Testis (tissue), 3 donors: ENCODE results near the gene THAP3. TPM values are rescaled to one million over a fixed set of nuclear protein-coding genes. Genes with fewer than 3 reads are reported as not detected.

Source experiments
- DNase-seq: peaks from one replicate; pipeline ENCODE4 v3.0.0-alpha.2; 2019
- H3K27ac ChIP-seq, 2 donors: fragments of 200-600 bp; sonication (generic); one replicate each; pipeline ENCODE4 v1.5.1; 2019
- H3K27me3 ChIP-seq: fragments of 200-600 bp; sonication (generic); one replicate; pipeline ENCODE4 v1.5.1; 2019
- H3K36me3 ChIP-seq: fragments of 200-600 bp; sonication (generic); one replicate; pipeline ENCODE4 v1.5.1; 2017; ENCODE audit warnings: low read depth; ENCODE audit errors: missing control alignments
- H3K4me1 ChIP-seq: fragments of 200-600 bp; sonication (generic); one replicate; pipeline ENCODE4 v1.5.1; 2019
- H3K4me3 ChIP-seq, 2 donors: fragments of 200-600 bp; sonication (generic); one replicate each; pipeline ENCODE4 v1.5.1; 2017 to 2019
- H3K9me3 ChIP-seq: fragments of 200-600 bp; sonication (generic); one replicate; pipeline ENCODE4 v1.5.1; 2017
- CTCF ChIP-seq, 3 experiments: fragments of 450-650 bp in 2 of 3; fragments of 200-600 bp in 1 of 3; sonication (generic) in 1 of 3; IDR thresholded peaks; one replicate each; pipeline ENCODE4 v1.5.1; 2016 to 2019; ENCODE audit warnings: antibody characterized with exemption in 3 of 3, mild to moderate bottlenecking in 2 of 3, moderate library complexity in 1 of 3
- POLR2A ChIP-seq: fragments of 450-650 bp; IDR thresholded peaks from one replicate; pipeline ENCODE4 v1.6.1; 2017; ENCODE audit warnings: antibody characterized with exemption, mild to moderate bottlenecking, moderate library complexity
- WGBS, 2 donors: methylation state at CpG; one replicate each; pipeline ENCODE4 v1.1.5; 2018; 5-methylcytosine and 5-hydroxymethylcytosine counted together
- intact Hi-C: fragments of 100-400 bp; cut with DNase I; formaldehyde crosslinking; loops from one replicate; pipeline ENCODE4 v1.15.1; 2023; ENCODE audit warnings: low total_unique reads
- polyA plus RNA-seq: library from polyadenylated mRNA; stranded (reverse); fragments of 350-450 nt; fragmentation: Illumina TruSeq; extraction: RNeasy Lipid Tissue Mini Kit (QIAGEN cat#74804); gene quantifications from one replicate; pipeline ENCODE4 v1.2.3, GENCODE V29; 2014; ENCODE audit warnings: low read depth, low replicate concordance; ENCODE audit not compliant: insufficient read depth
- total RNA-seq, 2 donors: library from RNA; depleted of rRNA; stranded (reverse); fragments of >200 nt; gene quantifications; one replicate each; pipeline ENCODE4 v1.2.3, GENCODE V29; 2016

The THAP3 gene
- total and polyA plus RNA-seq, 3 donors from 2014 or later, result 28.7 to 41.9 (median 38.6) TPM

DNA sequence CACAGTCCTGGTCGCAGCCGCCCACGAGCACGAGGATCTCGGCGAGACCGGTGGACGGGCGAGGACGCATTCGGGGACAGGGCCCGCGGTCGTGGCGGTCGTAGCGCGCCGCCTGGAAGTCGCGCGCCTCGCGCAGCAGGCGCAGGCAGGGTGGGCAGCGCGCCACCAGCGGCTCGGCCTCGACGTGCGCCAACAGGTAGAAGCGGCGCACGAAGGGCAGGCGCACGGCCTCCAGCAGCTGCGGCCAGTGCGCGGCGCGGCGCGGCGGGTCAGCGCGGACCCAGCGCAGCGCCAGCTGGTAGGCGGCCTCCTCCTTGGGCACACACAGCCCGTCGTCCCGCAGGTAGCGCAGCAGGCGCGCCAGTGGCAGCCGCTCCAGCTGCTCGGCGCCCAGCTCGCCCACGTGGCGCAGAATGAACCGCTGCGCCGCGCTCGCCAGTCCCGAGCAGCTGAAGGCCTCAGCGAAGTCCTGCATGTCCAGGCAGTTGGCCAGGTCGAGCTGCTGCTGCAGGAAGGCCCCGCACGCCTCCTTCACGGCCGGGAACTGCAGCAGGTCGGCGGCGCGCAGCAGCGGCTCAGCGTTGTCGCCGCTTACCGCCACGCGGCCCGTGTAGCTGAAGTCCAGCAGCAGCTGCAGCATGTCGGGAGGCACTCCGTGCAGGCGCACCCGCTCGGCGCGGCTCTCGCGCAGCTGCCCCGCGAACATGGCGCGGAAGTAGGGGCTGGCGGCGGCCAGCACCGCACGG lies 22.6 kb upstream of the THAP3 start:
- DNase-seq, result no peak
- 0% methylated on average over 5 to 39 of the region's 103 CpGs for WGBS, 2 donors
- TF ChIP-seq CTCF (IDR thresholded peaks at IDR 0.05), result no peak
- Histone ChIP-seq H3K4me3 (peak overlapping the region; percentile 96), H3K4me1 (peaks cover 43% of the 10 kb centered on the region), H3K27me3 (no peaks in the 10 kb centered on the region), H3K9me3 (no peaks in the 10 kb centered on the region), H3K27ac (peak overlapping the region; percentile 97 to 99), H3K36me3 (no peaks in the 10 kb centered on the region)
- intact Hi-C loops, result no loop called here

DNA sequence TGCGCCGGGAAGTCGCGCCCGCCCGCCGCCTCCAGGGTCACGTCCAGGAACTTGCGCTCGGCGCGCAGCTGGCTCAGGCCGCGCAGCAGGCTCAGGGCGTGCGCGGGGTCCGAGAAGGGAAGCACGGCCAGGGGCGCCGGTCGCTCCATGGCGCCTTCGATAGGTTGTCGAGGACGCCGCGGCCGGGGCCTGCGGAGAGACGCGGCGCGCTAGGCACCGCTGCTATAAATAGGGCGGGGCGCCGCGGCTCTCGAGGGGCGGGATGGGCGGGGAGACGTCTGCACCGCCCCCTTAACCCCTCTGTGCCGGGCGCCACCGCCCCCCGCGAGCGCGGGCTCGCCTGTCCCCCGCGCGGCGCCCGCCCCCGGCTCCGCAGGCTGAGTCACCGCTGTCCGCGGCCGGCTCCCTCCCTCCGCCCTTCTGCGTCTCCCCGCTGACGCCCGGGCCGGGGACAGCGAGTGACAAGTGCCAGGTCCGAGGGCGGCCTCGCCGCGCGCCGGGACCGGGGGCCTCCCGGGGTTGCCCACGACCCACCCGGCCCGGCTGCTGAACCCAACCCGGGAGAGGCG lies 21.9 kb upstream of the THAP3 start, which contains the start of gene KLHL21:
TSS of gene KLHL21 (minus strand) at position 201 of the 569 bp plus-strand sequence. CDS start at position 149, 52 bp downstream.
- H3K4me1 ChIP-seq, result peaks cover 37% of the 10 kb centered on the region
- intact Hi-C loops, result no loop called here

DNA sequence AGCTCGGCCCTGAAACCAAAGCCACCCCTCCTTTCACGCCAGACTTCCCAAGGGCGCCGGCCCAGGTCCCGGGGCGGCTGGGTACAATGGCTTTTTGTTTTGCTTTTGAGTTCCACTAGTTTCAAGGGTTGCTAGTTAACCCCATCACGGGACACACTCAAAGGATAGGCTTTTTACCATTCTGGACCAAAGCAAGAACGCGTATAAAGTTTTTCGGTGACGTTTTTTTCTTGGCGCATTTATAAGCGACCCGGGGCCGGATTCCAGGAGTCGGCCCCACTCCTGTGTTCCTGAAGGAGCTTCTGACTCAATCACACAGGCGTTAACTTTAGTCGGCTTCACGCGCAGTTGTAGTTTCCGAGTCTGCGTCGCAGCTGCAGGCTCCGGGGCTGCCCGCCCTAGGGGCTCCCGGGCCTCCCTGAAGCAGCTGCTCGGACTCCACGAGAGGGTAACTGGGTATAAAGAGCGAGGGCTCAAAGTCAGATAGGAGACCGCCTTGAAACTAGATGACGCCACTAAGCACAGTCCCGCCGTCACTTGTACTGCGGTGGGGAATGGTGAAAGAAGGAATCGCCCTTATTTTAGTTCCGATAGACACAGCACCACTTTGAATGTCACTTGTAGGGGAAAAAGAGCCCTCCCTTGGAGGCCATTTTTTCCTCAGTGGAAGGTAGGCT lies 21.3 kb upstream of the THAP3 start:
- Histone ChIP-seq H3K27ac (peak overlapping the region; percentile 97 to 99), H3K4me3 (peak overlapping the region; percentile 96), H3K27me3 (no peaks in the 10 kb centered on the region), H3K9me3 (no peaks in the 10 kb centered on the region), H3K36me3 (no peaks in the 10 kb centered on the region), H3K4me1 (peaks cover 36% of the 10 kb centered on the region)
- no peak for DNase-seq
- intact Hi-C loops, result no loop called here
- WGBS, 2 donors, result 0% methylated on average over 25 to 36 of the region's 36 CpGs
- TF ChIP-seq CTCF (IDR thresholded peaks at IDR 0.05), result no peak

More for the DNA sequence above, 21.9 kb upstream of the THAP3 start, which contains the start of gene KLHL21:
- Histone ChIP-seq H3K4me3 (peak within 1 kb of the TSS; percentile 96), H3K9me3 (no peaks in the 10 kb centered on the region), H3K36me3 (no peaks in the 10 kb centered on the region), H3K27me3 (no peaks in the 10 kb centered on the region), H3K27ac (peak within 1 kb of the TSS; percentile 97 to 99)
- DNase-seq, result peak; percentile 89
- TF ChIP-seq POLR2A (peak; percentile 31), CTCF (IDR thresholded peaks at IDR 0.05) (no peak)
- WGBS, 2 donors, result 0 to 1% methylated on average over 6 to 42 of the region's 84 CpGs

GRCh38 chr1:6603915-6604558 lies 20.6 kb upstream of the THAP3 start:
- intact Hi-C loops, result no loop called here
- no peaks in the 10 kb centered on the region for H3K9me3 ChIP-seq
- H3K27ac ChIP-seq, result peak overlapping the region; percentile 97 to 99
- TF ChIP-seq CTCF (IDR thresholded peaks at IDR 0.05) (peak in 1 of 3 experiments; percentile 19), POLR2A (no peak)
- WGBS, 2 donors, result 3 to 8% methylated on average over 19 of the region's 19 CpGs
- no peaks in the 10 kb centered on the region for H3K36me3 ChIP-seq
- no peaks in the 10 kb centered on the region for H3K27me3 ChIP-seq
- H3K4me1 ChIP-seq, result peaks cover 32% of the 10 kb centered on the region
- DNase-seq, result peak; percentile 83
- peak overlapping the region; percentile 96 for H3K4me3 ChIP-seq
